ENCODE results near the gene DYNLT4. TPM values are rescaled to one million over a fixed set of nuclear protein-coding genes. Genes with fewer than 3 reads are reported as not detected.
"Not testable (repeated sequence)": the region's sequence is repeated elsewhere in the genome, so short reads cannot be mapped to it uniquely, and the experiment has no call there.

Gene DYNLT4
- total RNA-seq, 4 donors from 2014 or later: 2.5 to 3.3 TPM; not detected in 2

- Histone ChIP-seq H3K36me3 (peaks cover 0 to 28% (median 6%) of the 10 kb centered on the region in 3 donors), H3K9me3 (no peaks in the 10 kb centered on the region), H3K27ac (peak within 1 kb of the TSS; percentile 83 to 100 (median 98)), H3K27me3 (no peaks in the 10 kb centered on the region), H3K4me1 (peaks cover 0 to 48% (median 24%) of the 10 kb centered on the region in 4 donors), H3K4me3 (peak within 1 kb of the TSS; percentile 68 to 97 (median 80))
- 0% methylated on average over 43 to 75 of the region's 79 CpGs for WGBS, 2 donors
- peak; percentile 91 to 95 for TF ChIP-seq EP300 (IDR thresholded peaks at IDR 0.05)
- peak; percentile 89 to 98 for TF ChIP-seq POLR2A (IDR thresholded peaks at IDR 0.05)
- TF ChIP-seq, protein P1, sequence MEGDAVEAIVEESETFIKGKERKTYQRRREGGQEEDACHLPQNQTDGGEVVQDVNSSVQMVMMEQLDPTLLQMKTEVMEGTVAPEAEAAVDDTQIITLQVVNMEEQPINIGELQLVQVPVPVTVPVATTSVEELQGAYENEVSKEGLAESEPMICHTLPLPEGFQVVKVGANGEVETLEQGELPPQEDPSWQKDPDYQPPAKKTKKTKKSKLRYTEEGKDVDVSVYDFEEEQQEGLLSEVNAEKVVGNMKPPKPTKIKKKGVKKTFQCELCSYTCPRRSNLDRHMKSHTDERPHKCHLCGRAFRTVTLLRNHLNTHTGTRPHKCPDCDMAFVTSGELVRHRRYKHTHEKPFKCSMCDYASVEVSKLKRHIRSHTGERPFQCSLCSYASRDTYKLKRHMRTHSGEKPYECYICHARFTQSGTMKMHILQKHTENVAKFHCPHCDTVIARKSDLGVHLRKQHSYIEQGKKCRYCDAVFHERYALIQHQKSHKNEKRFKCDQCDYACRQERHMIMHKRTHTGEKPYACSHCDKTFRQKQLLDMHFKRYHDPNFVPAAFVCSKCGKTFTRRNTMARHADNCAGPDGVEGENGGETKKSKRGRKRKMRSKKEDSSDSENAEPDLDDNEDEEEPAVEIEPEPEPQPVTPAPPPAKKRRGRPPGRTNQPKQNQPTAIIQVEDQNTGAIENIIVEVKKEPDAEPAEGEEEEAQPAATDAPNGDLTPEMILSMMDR (IDR thresholded peaks at IDR 0.05): peak; percentile 94 to 96 (median 96)
- peak; percentile 97 to 98 for DNase-seq (ENCODE audit: low spot score in 2 of 2)
These were observed 7.2 kb downstream of the DYNLT4 start, which contains the start of gene PLK3 for GRCh38 chr1:44799770-44800584. TSS of gene PLK3 (plus strand) at chr1:44800377. CDS start at chr1:44800464, 87 bp downstream.

GRCh38 chr1:44798481-44799365, 8.4 kb downstream of the DYNLT4 start:
- DNase-seq (ENCODE audit: low spot score in 2 of 2): peak in 1 of 2 donors; percentile 11

DNA sequence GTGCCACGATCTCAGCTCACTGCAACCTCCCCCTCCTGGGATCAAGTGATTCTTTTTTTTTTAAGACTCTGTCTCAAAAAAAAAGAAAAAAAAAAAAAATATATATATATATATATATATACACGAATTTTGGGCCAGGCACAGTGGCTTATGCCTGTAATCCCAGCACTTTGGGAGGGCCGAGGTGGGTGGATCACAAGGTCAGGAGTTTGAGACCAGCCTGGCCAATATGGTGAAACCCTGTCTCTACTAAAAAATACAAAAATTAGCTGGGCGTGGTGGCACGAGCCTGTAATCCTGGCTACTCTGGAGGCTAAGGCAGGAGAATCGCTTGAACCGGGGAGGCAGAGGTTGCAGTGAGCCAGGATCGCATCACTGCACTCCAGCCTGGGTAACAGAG, 9.3 kb downstream of the DYNLT4 start:
- Histone ChIP-seq H3K4me1 (peaks cover 0 to 37% (median 24%) of the 10 kb centered on the region in 4 donors), H3K27ac (peak overlapping the region in 2 of 4 donors; percentile 98 to 100)
- H3K4me3 ChIP-seq, H3K9me3 ChIP-seq, H3K36me3 ChIP-seq, H3K27me3 ChIP-seq: not testable (repeated sequence)
- 65 to 72% methylated on average over 8 of the region's 8 CpGs for WGBS, 2 donors
- DNase-seq (ENCODE audit: low spot score in 2 of 2): peak in 1 of 2 donors; percentile 10

More at GRCh38 chr1:44798481-44799365, 8.4 kb downstream of the DYNLT4 start:
- H3K27ac ChIP-seq: peak overlapping the region; percentile 10 to 100 (median 98)
- WGBS, 2 donors: 89% methylated on average over 10 of the region's 10 CpGs
- H3K4me1 ChIP-seq: peaks cover 0 to 45% (median 24%) of the 10 kb centered on the region in 4 donors
- TF ChIP-seq POLR2A (IDR thresholded peaks at IDR 0.05) (no peak), EP300 (IDR thresholded peaks at IDR 0.05) (no peak)
- TF ChIP-seq, protein P1 (IDR thresholded peaks at IDR 0.05): no peak
- H3K27me3 ChIP-seq: no peaks in the 10 kb centered on the region
- no peaks in the 10 kb centered on the region for H3K9me3 ChIP-seq
- H3K36me3 ChIP-seq: peaks cover 0 to 16% (median 0%) of the 10 kb centered on the region in 3 donors
- H3K4me3 ChIP-seq: no peak overlapping the region

GRCh38 chr1:44792736-44793502, 14.2 kb downstream of the DYNLT4 start:
- Histone ChIP-seq H3K4me1 (no peaks in the 10 kb centered on the region), H3K27ac (no peak overlapping the region), H3K9me3 (no peaks in the 10 kb centered on the region), H3K27me3 (no peaks in the 10 kb centered on the region), H3K4me3 (no peak overlapping the region), H3K36me3 (no peaks in the 10 kb centered on the region)
- no peak for DNase-seq (ENCODE audit: low spot score in 2 of 2)
- TF ChIP-seq POLR2A (IDR thresholded peaks at IDR 0.05) (no peak), EP300 (IDR thresholded peaks at IDR 0.05) (no peak)
- TF ChIP-seq, protein P1 (IDR thresholded peaks at IDR 0.05): no peak
- WGBS, 2 donors: 83 to 87% methylated on average over 9 of the region's 9 CpGs

Measured in tibial nerve (tissue), 4 donors.